ENCODE measurements around the gene WNT2B. TPM values are rescaled to one million over a fixed set of nuclear protein-coding genes. Genes with fewer than 3 reads are reported as not detected.

The WNT2B gene
- total RNA-seq, 4 donors from 2014 or later, result 2.8 to 4.8 (median 3.6) TPM

DNA sequence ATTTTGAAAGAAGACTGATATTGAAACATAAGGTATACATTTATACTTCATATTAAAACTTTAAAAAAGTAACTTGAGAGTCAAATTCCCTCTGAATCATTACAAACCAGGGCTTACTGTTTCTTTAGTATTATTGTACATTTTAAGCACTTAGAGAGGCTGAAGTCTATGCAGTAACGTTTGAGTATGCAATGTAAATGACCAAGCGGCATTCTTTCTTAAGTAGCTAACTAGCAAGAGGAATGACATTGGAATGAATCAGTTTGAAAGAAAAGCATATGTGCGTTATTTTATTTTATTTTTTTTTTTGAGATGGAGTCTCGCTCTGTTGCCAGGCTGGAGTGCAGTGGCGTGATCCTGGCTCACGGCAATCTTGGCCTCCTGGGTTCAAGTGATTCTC is 24.3 kb downstream of the WNT2B start:
- no peak overlapping the region for H3K27ac ChIP-seq
- 85 to 90% methylated on average over 3 to 6 of the region's 6 CpGs for WGBS, 2 donors (ENCODE audit: low coverage in 1 of 2)
- ATAC-seq, result no peak

DNA sequence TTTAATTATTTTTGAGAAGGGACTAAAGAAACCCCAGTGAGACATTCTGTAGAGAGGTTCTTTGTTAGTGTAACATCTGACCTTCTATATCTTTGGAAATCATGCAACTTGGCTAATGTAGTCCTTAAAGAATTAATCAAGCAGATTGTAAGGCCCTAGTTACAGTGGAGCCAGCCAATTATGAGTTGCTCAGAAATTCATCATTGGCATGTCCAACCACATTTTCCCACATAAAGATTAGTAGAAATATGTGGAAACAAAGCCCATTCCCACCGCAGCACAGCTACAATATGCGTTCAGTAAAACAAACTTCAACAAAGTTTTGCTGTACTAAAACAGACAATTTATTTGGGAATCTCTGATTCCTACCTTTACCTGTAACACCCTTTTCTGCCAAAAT is 27.8 kb downstream of the WNT2B start:
- Histone ChIP-seq H3K36me3 (peaks cover 0 to 68% of the 10 kb centered on the region in 2 donors), H3K27ac (no peak overlapping the region), H3K4me3 (no peak overlapping the region), H3K4me1 (no peaks in the 10 kb centered on the region), H3K27me3 (no peaks in the 10 kb centered on the region), H3K9me3 (no peaks in the 10 kb centered on the region)
- ATAC-seq, result no peak
- 42 to 52% methylated on average over 2 of the region's 2 CpGs for WGBS, 2 donors (ENCODE audit: low coverage in 1 of 2)
- TF ChIP-seq POLR2A (IDR thresholded peaks at IDR 0.05) (no peak), CTCF (IDR thresholded peaks at IDR 0.05) (no peak), EP300 (IDR thresholded peaks at IDR 0.05) (no peak), POLR2AphosphoS5 (IDR thresholded peaks at IDR 0.05) (no peak)

More for the DNA sequence above, 24.3 kb downstream of the WNT2B start:
- no peak overlapping the region for H3K4me3 ChIP-seq
- H3K9me3 ChIP-seq, result no peaks in the 10 kb centered on the region
- H3K27me3 ChIP-seq, result no peaks in the 10 kb centered on the region
- TF ChIP-seq POLR2A (IDR thresholded peaks at IDR 0.05) (no peak), POLR2AphosphoS5 (IDR thresholded peaks at IDR 0.05) (no peak), CTCF (IDR thresholded peaks at IDR 0.05) (no peak), EP300 (IDR thresholded peaks at IDR 0.05) (no peak)
- H3K4me1 ChIP-seq, result no peaks in the 10 kb centered on the region
- peaks cover 0 to 49% of the 10 kb centered on the region in 2 donors for H3K36me3 ChIP-seq

DNA sequence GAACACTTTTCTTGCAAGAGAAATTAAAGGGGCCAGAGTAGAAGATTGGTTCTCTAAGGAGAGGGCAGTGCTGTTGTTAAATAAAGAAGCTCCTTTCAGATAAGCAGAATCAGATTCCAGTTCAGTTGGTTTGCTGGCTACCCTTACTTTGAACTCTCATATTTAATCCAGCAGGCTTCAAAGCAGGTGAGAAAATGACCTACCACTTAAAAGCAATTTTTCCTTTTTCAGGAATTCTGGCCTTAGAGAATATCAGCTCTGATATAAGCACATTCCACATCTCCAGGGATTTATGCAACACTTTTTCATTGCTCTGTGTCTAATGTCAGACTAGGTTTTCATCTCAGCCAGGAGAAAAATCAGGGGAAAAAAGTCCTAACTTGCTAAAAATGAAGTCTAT is 28.7 kb downstream of the WNT2B start:
- Histone ChIP-seq H3K4me3 (no peak overlapping the region), H3K27me3 (no peaks in the 10 kb centered on the region), H3K9me3 (no peaks in the 10 kb centered on the region), H3K36me3 (peaks cover 0 to 75% of the 10 kb centered on the region in 2 donors), H3K4me1 (no peaks in the 10 kb centered on the region), H3K27ac (no peak overlapping the region)
- ATAC-seq, result no peak
- TF ChIP-seq CTCF (IDR thresholded peaks at IDR 0.05) (no peak), POLR2AphosphoS5 (IDR thresholded peaks at IDR 0.05) (no peak), EP300 (IDR thresholded peaks at IDR 0.05) (no peak), POLR2A (IDR thresholded peaks at IDR 0.05) (no peak)

- 79 to 88% methylated on average over 3 of the region's 3 CpGs for WGBS, 2 donors (ENCODE audit: low coverage in 1 of 2)
- ATAC-seq, result no peak
Measured at GRCh38 chr1:112538883-112539282, 30.1 kb downstream of the WNT2B start.

More at GRCh38 chr1:112538883-112539282, 30.1 kb downstream of the WNT2B start:
- Histone ChIP-seq H3K27ac (no peak overlapping the region), H3K9me3 (no peaks in the 10 kb centered on the region), H3K27me3 (no peaks in the 10 kb centered on the region), H3K4me3 (no peak overlapping the region), H3K4me1 (no peaks in the 10 kb centered on the region), H3K36me3 (peaks cover 0 to 68% of the 10 kb centered on the region in 2 donors)
- TF ChIP-seq CTCF (IDR thresholded peaks at IDR 0.05) (no peak), POLR2A (IDR thresholded peaks at IDR 0.05) (no peak), POLR2AphosphoS5 (IDR thresholded peaks at IDR 0.05) (no peak), EP300 (IDR thresholded peaks at IDR 0.05) (no peak)

Data from gastroesophageal sphincter (tissue), 4 donors.